Measurements from ENCODE around the gene C10orf90.

DNA sequence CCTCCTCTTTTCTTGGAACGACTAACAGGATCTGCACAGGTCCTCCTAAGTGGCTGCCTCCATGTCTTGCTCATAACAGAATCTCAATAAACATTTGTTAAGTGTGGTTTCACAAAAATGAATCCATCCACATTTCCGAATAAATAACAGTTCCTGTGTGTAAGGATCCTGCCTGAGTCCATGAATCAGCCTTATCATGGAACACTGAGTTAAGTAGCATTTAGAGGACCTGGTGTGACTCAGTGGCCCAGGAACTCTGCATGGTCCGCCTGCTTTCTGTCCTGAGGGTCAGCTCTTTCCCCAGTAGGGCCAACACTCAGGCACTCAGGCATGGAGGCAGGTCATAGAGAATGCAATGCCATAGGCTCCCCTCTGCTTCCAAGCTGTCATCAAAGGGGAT, 15.8 kb upstream of the C10orf90 start:
- TF ChIP-seq, protein P1, sequence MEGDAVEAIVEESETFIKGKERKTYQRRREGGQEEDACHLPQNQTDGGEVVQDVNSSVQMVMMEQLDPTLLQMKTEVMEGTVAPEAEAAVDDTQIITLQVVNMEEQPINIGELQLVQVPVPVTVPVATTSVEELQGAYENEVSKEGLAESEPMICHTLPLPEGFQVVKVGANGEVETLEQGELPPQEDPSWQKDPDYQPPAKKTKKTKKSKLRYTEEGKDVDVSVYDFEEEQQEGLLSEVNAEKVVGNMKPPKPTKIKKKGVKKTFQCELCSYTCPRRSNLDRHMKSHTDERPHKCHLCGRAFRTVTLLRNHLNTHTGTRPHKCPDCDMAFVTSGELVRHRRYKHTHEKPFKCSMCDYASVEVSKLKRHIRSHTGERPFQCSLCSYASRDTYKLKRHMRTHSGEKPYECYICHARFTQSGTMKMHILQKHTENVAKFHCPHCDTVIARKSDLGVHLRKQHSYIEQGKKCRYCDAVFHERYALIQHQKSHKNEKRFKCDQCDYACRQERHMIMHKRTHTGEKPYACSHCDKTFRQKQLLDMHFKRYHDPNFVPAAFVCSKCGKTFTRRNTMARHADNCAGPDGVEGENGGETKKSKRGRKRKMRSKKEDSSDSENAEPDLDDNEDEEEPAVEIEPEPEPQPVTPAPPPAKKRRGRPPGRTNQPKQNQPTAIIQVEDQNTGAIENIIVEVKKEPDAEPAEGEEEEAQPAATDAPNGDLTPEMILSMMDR (conservative IDR thresholded peaks at IDR 0.05), result no peak
- TF ChIP-seq EZH2 (IDR thresholded peaks at IDR 0.05; ENCODE audit: low read depth), result no peak

All from PC-9 (cell line).